Measurements from ENCODE around the gene GULP1.

Gene GULP1

DNA sequence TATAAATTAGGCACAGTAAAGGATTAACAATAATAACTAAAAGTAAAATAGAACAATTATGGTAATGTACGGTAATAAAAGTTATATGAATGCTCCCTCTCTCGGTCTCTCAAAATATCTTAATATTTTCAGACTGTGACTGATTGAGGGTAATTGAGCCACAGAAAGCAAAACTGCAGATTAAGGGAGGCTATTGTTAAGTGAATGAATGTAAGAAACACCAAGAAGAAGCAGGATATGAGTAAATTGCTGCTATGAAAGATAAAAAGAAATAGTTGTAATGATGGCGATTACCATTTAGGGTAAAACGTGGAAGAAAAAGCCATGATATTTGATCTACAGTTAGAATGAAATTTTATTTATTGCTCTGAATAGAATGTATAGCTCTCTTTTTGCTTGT lies 24.1 kb downstream of the GULP1 start:
- Histone ChIP-seq H3K4me1 (ENCODE audit: control insufficient read depth in 2 of 2, insufficient read depth in 1 of 2, low read depth in 1 of 2, low read length in 2 of 2) (peaks cover 0 to 5% of the 10 kb centered on the region in 2 donors), H2BK15ac (ENCODE audit: low read length) (no peak overlapping the region), H3K18ac (ENCODE audit: low read length) (no peak overlapping the region), H3K27me3 (ENCODE audit: control insufficient read depth in 3 of 3, insufficient read depth in 3 of 3, low read depth in 1 of 3, low read length in 3 of 3) (no peaks in the 10 kb centered on the region), H3K27ac (replicated peaks; ENCODE audit: low read length) (no peak overlapping the region), H2AK5ac (ENCODE audit: low read depth, low read length) (no peak overlapping the region), H3K4me2 (ENCODE audit: insufficient read depth, low read length, poor library complexity, severe bottlenecking) (no peak overlapping the region), H2AFZ (ENCODE audit: low read length) (no peak overlapping the region), H2BK5ac (ENCODE audit: low read length) (no peak overlapping the region), H3K14ac (ENCODE audit: low read length) (no peak overlapping the region), H4K91ac (ENCODE audit: low read depth, low read length, poor library complexity) (no peak overlapping the region), H3K23ac (ENCODE audit: low read depth, low read length, poor library complexity) (no peak overlapping the region), H4K8ac (ENCODE audit: low read depth, low read length) (no peak overlapping the region), H3K9ac (ENCODE audit: low read depth, low read length, poor library complexity) (no peak overlapping the region), H2BK12ac (ENCODE audit: low read length) (no peak overlapping the region), H3K36me3 (replicated peaks in 1 of 2; ENCODE audit: control insufficient read depth in 2 of 2, insufficient read depth in 2 of 2, low read length in 2 of 2) (no peaks in the 10 kb centered on the region), H2BK120ac (ENCODE audit: low read depth, low read length) (no peak overlapping the region), H3K79me1 (ENCODE audit: low read depth, low read length) (peaks cover 3% of the 10 kb centered on the region), H3K9me3 (replicated peaks in 1 of 2; ENCODE audit: control insufficient read depth in 2 of 2, insufficient read depth in 1 of 2, low read depth in 1 of 2, low read length in 2 of 2) (peaks cover 0 to 20% of the 10 kb centered on the region in 2 donors), H3K4me3 (ENCODE audit: low read length in 2 of 2) (no peak overlapping the region), H3K4ac (ENCODE audit: low read length) (no peak overlapping the region)
- no peak for DNase-seq (ENCODE audit: low spot score)
- WGBS, 2 donors (ENCODE audit: extremely low coverage in 2 of 2, insufficient read length in 2 of 2, insufficient replicate concordance in 1 of 2) = 100% methylated on average over 2 of the region's 4 CpGs; no CpG with 5 or more reads in 1 of the 2 donors

GRCh38 chr2:188316342-188316741 lies 24.7 kb downstream of the GULP1 start:
- H3K4me3 ChIP-seq (ENCODE audit: low read length in 2 of 2) = no peak overlapping the region
- H2BK120ac ChIP-seq (ENCODE audit: low read depth, low read length) = no peak overlapping the region
- H2BK5ac ChIP-seq (ENCODE audit: low read length) = no peak overlapping the region
- no peak overlapping the region for H3K23ac ChIP-seq (ENCODE audit: low read depth, low read length, poor library complexity)
- no peak overlapping the region for H4K8ac ChIP-seq (ENCODE audit: low read depth, low read length)
- H2BK15ac ChIP-seq (ENCODE audit: low read length) = no peak overlapping the region
- H2BK12ac ChIP-seq (ENCODE audit: low read length) = no peak overlapping the region
- no peak overlapping the region for H2AFZ ChIP-seq (ENCODE audit: low read length)
- no peak overlapping the region for H4K91ac ChIP-seq (ENCODE audit: low read depth, low read length, poor library complexity)
- no peak overlapping the region for H3K18ac ChIP-seq (ENCODE audit: low read length)
- H3K4ac ChIP-seq (ENCODE audit: low read length) = no peak overlapping the region
- no peak overlapping the region for H3K14ac ChIP-seq (ENCODE audit: low read length)
- no peak for DNase-seq (ENCODE audit: low spot score)
- peaks cover 3% of the 10 kb centered on the region for H3K79me1 ChIP-seq (ENCODE audit: low read depth, low read length)
- WGBS, 2 donors (ENCODE audit: extremely low coverage in 2 of 2, insufficient read length in 2 of 2, insufficient replicate concordance in 1 of 2) = no CpG with 5 or more reads among the region's 1 CpG
- H3K27ac ChIP-seq (replicated peaks; ENCODE audit: low read length) = no peak overlapping the region
- H3K36me3 ChIP-seq (replicated peaks in 1 of 2; ENCODE audit: control insufficient read depth in 2 of 2, insufficient read depth in 2 of 2, low read length in 2 of 2) = no peaks in the 10 kb centered on the region
- H3K9ac ChIP-seq (ENCODE audit: low read depth, low read length, poor library complexity) = no peak overlapping the region
- no peak overlapping the region for H3K4me2 ChIP-seq (ENCODE audit: insufficient read depth, low read length, poor library complexity, severe bottlenecking)
- H2AK5ac ChIP-seq (ENCODE audit: low read depth, low read length) = no peak overlapping the region
- H3K9me3 ChIP-seq (replicated peaks in 1 of 2; ENCODE audit: control insufficient read depth in 2 of 2, insufficient read depth in 1 of 2, low read depth in 1 of 2, low read length in 2 of 2) = peaks cover 0 to 20% of the 10 kb centered on the region in 2 donors
- peaks cover 0 to 5% of the 10 kb centered on the region in 2 donors for H3K4me1 ChIP-seq (ENCODE audit: control insufficient read depth in 2 of 2, insufficient read depth in 1 of 2, low read depth in 1 of 2, low read length in 2 of 2)
- H3K27me3 ChIP-seq (ENCODE audit: control insufficient read depth in 3 of 3, insufficient read depth in 3 of 3, low read depth in 1 of 3, low read length in 3 of 3) = no peaks in the 10 kb centered on the region

DNA sequence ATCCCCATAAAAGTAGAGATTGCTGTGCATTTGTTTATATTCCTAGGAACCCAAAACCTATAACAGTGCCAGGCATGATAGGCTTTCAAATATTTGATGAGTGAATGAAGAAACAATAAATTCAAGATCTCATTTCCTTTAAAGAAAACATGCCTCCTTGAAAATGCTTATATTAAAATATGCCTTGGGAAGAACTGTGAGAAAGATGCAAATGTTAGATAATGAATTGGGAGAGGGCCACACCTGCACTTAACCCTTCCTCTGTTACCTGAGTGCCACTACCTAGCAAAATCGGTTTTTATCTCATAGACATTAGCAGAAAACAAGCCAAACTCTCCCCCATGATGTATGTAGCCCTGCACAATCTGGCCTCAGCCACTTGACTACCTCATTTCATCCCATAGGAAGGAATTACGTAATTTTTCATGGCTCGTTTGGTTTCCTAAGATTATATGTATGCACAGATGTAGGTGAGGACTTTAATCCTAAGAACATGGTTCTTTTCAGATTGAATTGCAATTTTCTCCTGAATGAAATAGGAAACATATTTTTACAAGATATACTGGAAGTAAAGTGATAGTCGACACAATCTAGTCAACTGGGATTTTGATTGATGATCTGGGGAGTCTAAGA lies 25.2 kb downstream of the GULP1 start:
- no peak overlapping the region for H4K8ac ChIP-seq (ENCODE audit: low read depth, low read length)
- H3K23ac ChIP-seq (ENCODE audit: low read depth, low read length, poor library complexity) = no peak overlapping the region
- no peak overlapping the region for H2AK5ac ChIP-seq (ENCODE audit: low read depth, low read length)
- H3K27me3 ChIP-seq (ENCODE audit: control insufficient read depth in 3 of 3, insufficient read depth in 3 of 3, low read depth in 1 of 3, low read length in 3 of 3) = no peaks in the 10 kb centered on the region
- no peak overlapping the region for H2BK15ac ChIP-seq (ENCODE audit: low read length)
- no peak overlapping the region for H3K4me2 ChIP-seq (ENCODE audit: insufficient read depth, low read length, poor library complexity, severe bottlenecking)
- H2BK120ac ChIP-seq (ENCODE audit: low read depth, low read length) = no peak overlapping the region
- H2BK5ac ChIP-seq (ENCODE audit: low read length) = no peak overlapping the region
- H3K9me3 ChIP-seq (replicated peaks in 1 of 2; ENCODE audit: control insufficient read depth in 2 of 2, insufficient read depth in 1 of 2, low read depth in 1 of 2, low read length in 2 of 2) = peaks cover 0 to 20% of the 10 kb centered on the region in 2 donors
- H3K14ac ChIP-seq (ENCODE audit: low read length) = no peak overlapping the region
- H3K9ac ChIP-seq (ENCODE audit: low read depth, low read length, poor library complexity) = no peak overlapping the region
- H3K36me3 ChIP-seq (replicated peaks in 1 of 2; ENCODE audit: control insufficient read depth in 2 of 2, insufficient read depth in 2 of 2, low read length in 2 of 2) = no peaks in the 10 kb centered on the region
- WGBS, 2 donors (ENCODE audit: extremely low coverage in 2 of 2, insufficient read length in 2 of 2, insufficient replicate concordance in 1 of 2) = no CpG with 5 or more reads among the region's 4 CpGs
- H3K4me3 ChIP-seq (ENCODE audit: low read length in 2 of 2) = no peak overlapping the region
- no peak overlapping the region for H3K4ac ChIP-seq (ENCODE audit: low read length)
- no peak overlapping the region for H4K91ac ChIP-seq (ENCODE audit: low read depth, low read length, poor library complexity)
- H3K27ac ChIP-seq (replicated peaks; ENCODE audit: low read length) = no peak overlapping the region
- no peak for DNase-seq (ENCODE audit: low spot score)
- H3K79me1 ChIP-seq (ENCODE audit: low read depth, low read length) = peaks cover 3% of the 10 kb centered on the region
- H3K4me1 ChIP-seq (ENCODE audit: control insufficient read depth in 2 of 2, insufficient read depth in 1 of 2, low read depth in 1 of 2, low read length in 2 of 2) = peaks cover 0 to 5% of the 10 kb centered on the region in 2 donors
- no peak overlapping the region for H2AFZ ChIP-seq (ENCODE audit: low read length)
- H2BK12ac ChIP-seq (ENCODE audit: low read length) = no peak overlapping the region
- no peak overlapping the region for H3K18ac ChIP-seq (ENCODE audit: low read length)

DNA sequence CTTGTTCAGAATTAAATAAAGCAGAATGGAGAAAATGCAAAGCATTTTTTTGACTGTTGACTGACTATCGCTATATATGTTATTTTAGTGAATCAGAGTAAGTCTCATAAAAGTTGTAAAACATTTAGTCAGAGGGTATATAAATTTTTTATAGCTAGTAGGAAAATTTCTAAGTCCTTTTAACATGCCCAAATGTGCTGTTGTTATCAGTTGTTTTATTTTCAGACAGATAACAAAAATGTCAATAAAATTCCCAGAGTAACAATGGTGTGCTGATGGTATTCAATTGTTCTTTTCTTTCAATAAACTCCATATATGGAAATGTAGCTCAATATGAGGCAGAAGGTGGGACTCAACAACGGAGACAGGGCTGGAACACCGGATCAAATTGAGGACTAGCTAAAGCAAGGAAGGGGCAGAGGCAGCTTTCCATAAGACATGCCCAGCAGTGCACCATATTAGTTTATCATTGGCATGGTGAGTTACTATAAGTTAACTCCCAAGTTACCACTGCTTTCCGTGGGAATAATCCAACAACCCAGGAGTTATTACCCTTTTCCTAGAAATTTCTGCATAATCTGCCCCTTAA lies 26.6 kb downstream of the GULP1 start:
- no peak overlapping the region for H3K18ac ChIP-seq (ENCODE audit: low read length)
- H3K36me3 ChIP-seq (replicated peaks in 1 of 2; ENCODE audit: control insufficient read depth in 2 of 2, insufficient read depth in 2 of 2, low read length in 2 of 2) = no peaks in the 10 kb centered on the region
- H3K79me1 ChIP-seq (ENCODE audit: low read depth, low read length) = peaks cover 3% of the 10 kb centered on the region
- no peak overlapping the region for H2AK5ac ChIP-seq (ENCODE audit: low read depth, low read length)
- no peak overlapping the region for H2AFZ ChIP-seq (ENCODE audit: low read length)
- H3K23ac ChIP-seq (ENCODE audit: low read depth, low read length, poor library complexity) = no peak overlapping the region
- H3K9me3 ChIP-seq (replicated peaks in 1 of 2; ENCODE audit: control insufficient read depth in 2 of 2, insufficient read depth in 1 of 2, low read depth in 1 of 2, low read length in 2 of 2) = peaks cover 0 to 16% of the 10 kb centered on the region in 2 donors
- no peak overlapping the region for H3K4ac ChIP-seq (ENCODE audit: low read length)
- H3K14ac ChIP-seq (ENCODE audit: low read length) = no peak overlapping the region
- DNase-seq (ENCODE audit: low spot score) = no peak
- no peak overlapping the region for H2BK5ac ChIP-seq (ENCODE audit: low read length)
- no peak overlapping the region for H3K27ac ChIP-seq (replicated peaks; ENCODE audit: low read length)
- H3K9ac ChIP-seq (ENCODE audit: low read depth, low read length, poor library complexity) = no peak overlapping the region
- H2BK15ac ChIP-seq (ENCODE audit: low read length) = no peak overlapping the region
- no peak overlapping the region for H3K4me2 ChIP-seq (ENCODE audit: insufficient read depth, low read length, poor library complexity, severe bottlenecking)
- H2BK120ac ChIP-seq (ENCODE audit: low read depth, low read length) = no peak overlapping the region
- no peak overlapping the region for H4K8ac ChIP-seq (ENCODE audit: low read depth, low read length)
- H2BK12ac ChIP-seq (ENCODE audit: low read length) = no peak overlapping the region
- H4K91ac ChIP-seq (ENCODE audit: low read depth, low read length, poor library complexity) = no peak overlapping the region
- no peak overlapping the region for H3K4me3 ChIP-seq (ENCODE audit: low read length in 2 of 2)
- WGBS, 2 donors (ENCODE audit: extremely low coverage in 2 of 2, insufficient read length in 2 of 2, insufficient replicate concordance in 1 of 2) = no CpG with 5 or more reads among the region's 4 CpGs
- no peaks in the 10 kb centered on the region for H3K27me3 ChIP-seq (ENCODE audit: control insufficient read depth in 3 of 3, insufficient read depth in 3 of 3, low read depth in 1 of 3, low read length in 3 of 3)
- peaks cover 5 to 6% of the 10 kb centered on the region in 2 donors for H3K4me1 ChIP-seq (ENCODE audit: control insufficient read depth in 2 of 2, insufficient read depth in 1 of 2, low read depth in 1 of 2, low read length in 2 of 2)

All from neuronal stem cell (in vitro differentiated cells).